Loucy (cell line): ENCODE data around the gene UPK3A.
"Not testable (repeated sequence)": the region's sequence is repeated elsewhere in the genome, so short reads cannot be mapped to it uniquely, and the experiment has no call there.

Experiments used
- H2AFZ ChIP-seq: fragments of 200-600 bp; sonication (generic); 2 replicates; pipeline ENCODE4 v1.6.0; 2016; ENCODE audit warnings: antibody characterized with exemption, mild to moderate bottlenecking, low read length, moderate library complexity
- H3F3A ChIP-seq: fragments of 200-600 bp; 2 replicates; pipeline ENCODE4 v1.6.0; 2016; ENCODE audit warnings: antibody characterized with exemption, low read depth, mild to moderate bottlenecking
- H3K27me3 ChIP-seq: fragments of 200-600 bp; sonication (generic); 2 replicates; pipeline ENCODE4 v1.6.1; 2014; ENCODE audit warnings: low read length, mild to moderate bottlenecking; ENCODE audit not compliant: insufficient read depth, poor library complexity, severe bottlenecking
- H3K36me3 ChIP-seq: fragments of 200-600 bp; sonication (generic); 2 replicates; pipeline ENCODE4 v1.6.1; 2016; ENCODE audit warnings: low read length; ENCODE audit not compliant: insufficient read depth
- H3K4me1 ChIP-seq: fragments of 200-600 bp; sonication (generic); 2 replicates; pipeline ENCODE4 v1.5.1; 2014; ENCODE audit warnings: low read length, mild to moderate bottlenecking; ENCODE audit not compliant: insufficient read depth, poor library complexity, severe bottlenecking
- H3K4me2 ChIP-seq: fragments of 200-600 bp; sonication (generic); 2 replicates; pipeline ENCODE4 v1.6.0; 2014; ENCODE audit warnings: antibody characterized with exemption, low read length, low read depth, mild to moderate bottlenecking; ENCODE audit not compliant: poor library complexity, severe bottlenecking
- H3K4me3 ChIP-seq: fragments of 200-600 bp; sonication (generic); 2 replicates; pipeline ENCODE4 v1.5.1; 2014; ENCODE audit warnings: low read length, mild to moderate bottlenecking, mixed read lengths; ENCODE audit not compliant: poor library complexity, severe bottlenecking
- H3K79me2 ChIP-seq: fragments of 200-600 bp; sonication (generic); 2 replicates; pipeline ENCODE4 v1.6.1; 2014; ENCODE audit warnings: low read length; ENCODE audit not compliant: insufficient read depth
- H3K9ac ChIP-seq: fragments of 200-600 bp; sonication (generic); 2 replicates; pipeline ENCODE4 v1.6.0; 2014; ENCODE audit warnings: mild to moderate bottlenecking, low read depth, low read length, moderate library complexity; ENCODE audit not compliant: poor library complexity, severe bottlenecking
- H3K9me2 ChIP-seq: fragments of 200-600 bp; sonication (generic); replicated peaks from 2 replicates; pipeline ENCODE4 v1.6.1; 2016; ENCODE audit warnings: low read depth, low read length, mixed read lengths
- H3K9me3 ChIP-seq: fragments of 200-600 bp; sonication (generic); 2 replicates; pipeline ENCODE4 v1.6.1; 2014; ENCODE audit warnings: mild to moderate bottlenecking, antibody characterized with exemption, low read length, low read depth; ENCODE audit not compliant: insufficient read depth
- H4K20me1 ChIP-seq: fragments of 200-600 bp; sonication (generic); 2 replicates; pipeline ENCODE4 v1.6.0; 2014; ENCODE audit warnings: antibody characterized with exemption, low read length, mild to moderate bottlenecking; ENCODE audit not compliant: insufficient read depth, poor library complexity, severe bottlenecking
- EZH2phosphoT487 ChIP-seq: fragments of 200-600 bp; IDR thresholded peaks from 2 replicates; pipeline ENCODE4 v1.6.1; 2018; ENCODE audit warnings: antibody characterized with exemption, mild to moderate bottlenecking, moderate library complexity, borderline replicate concordance
- TF ChIP-seq, protein P1 (sequence below): fragments of 200-600 bp; sonication (generic); conservative IDR thresholded peaks from 2 replicates; pipeline ENCODE4 v1.5.1; 2014; ENCODE audit warnings: mild to moderate bottlenecking, antibody characterized with exemption, low read length

UPK3A gene

DNA sequence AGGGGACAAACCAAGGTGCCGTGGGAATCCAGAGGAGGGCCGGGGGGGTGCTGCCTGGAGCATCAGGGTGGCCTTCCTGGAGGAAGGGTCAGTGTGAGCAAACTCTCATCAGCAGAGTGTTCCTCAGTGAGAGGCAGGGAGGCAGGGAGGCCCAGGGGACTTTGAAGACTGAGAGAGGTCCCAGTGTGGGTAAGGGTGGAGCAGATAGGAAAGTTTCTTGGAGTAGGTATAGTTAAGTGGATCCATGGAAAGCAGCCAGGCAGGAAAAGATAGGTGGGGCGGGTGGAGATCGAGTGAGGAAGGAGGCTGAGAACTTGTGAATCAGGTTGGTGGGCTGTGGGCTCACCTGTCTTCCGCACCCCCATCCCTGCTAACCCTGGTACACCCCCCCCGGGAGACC, 9.3 kb downstream of the UPK3A start:
- no peaks in the 10 kb centered on the region for H3K27me3 ChIP-seq
- no peak overlapping the region for H3K4me3 ChIP-seq
- TF ChIP-seq EZH2phosphoT487 = no peak
- TF ChIP-seq, protein P1, sequence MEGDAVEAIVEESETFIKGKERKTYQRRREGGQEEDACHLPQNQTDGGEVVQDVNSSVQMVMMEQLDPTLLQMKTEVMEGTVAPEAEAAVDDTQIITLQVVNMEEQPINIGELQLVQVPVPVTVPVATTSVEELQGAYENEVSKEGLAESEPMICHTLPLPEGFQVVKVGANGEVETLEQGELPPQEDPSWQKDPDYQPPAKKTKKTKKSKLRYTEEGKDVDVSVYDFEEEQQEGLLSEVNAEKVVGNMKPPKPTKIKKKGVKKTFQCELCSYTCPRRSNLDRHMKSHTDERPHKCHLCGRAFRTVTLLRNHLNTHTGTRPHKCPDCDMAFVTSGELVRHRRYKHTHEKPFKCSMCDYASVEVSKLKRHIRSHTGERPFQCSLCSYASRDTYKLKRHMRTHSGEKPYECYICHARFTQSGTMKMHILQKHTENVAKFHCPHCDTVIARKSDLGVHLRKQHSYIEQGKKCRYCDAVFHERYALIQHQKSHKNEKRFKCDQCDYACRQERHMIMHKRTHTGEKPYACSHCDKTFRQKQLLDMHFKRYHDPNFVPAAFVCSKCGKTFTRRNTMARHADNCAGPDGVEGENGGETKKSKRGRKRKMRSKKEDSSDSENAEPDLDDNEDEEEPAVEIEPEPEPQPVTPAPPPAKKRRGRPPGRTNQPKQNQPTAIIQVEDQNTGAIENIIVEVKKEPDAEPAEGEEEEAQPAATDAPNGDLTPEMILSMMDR = no peak
- H3F3A ChIP-seq = no peaks in the 10 kb centered on the region
- peaks cover 3% of the 10 kb centered on the region for H3K4me1 ChIP-seq
- H3K9me2 ChIP-seq = no peaks in the 10 kb centered on the region
- no peak overlapping the region for H2AFZ ChIP-seq
- no peaks in the 10 kb centered on the region for H4K20me1 ChIP-seq
- H3K79me2 ChIP-seq = no peaks in the 10 kb centered on the region
- H3K4me2 ChIP-seq = no peak overlapping the region
- H3K9me3 ChIP-seq = no peaks in the 10 kb centered on the region
- H3K9ac ChIP-seq = no peak overlapping the region
- no peaks in the 10 kb centered on the region for H3K36me3 ChIP-seq

- not testable (repeated sequence) for H3K9me2 ChIP-seq, H3K27me3 ChIP-seq, H3K36me3 ChIP-seq, H3K4me2 ChIP-seq, H3K9ac ChIP-seq, H3F3A ChIP-seq, H2AFZ ChIP-seq, H4K20me1 ChIP-seq, H3K4me1 ChIP-seq, H3K9me3 ChIP-seq, H3K4me3 ChIP-seq, H3K79me2 ChIP-seq
Measured at GRCh38 chr22:45295004-45295403, 10.3 kb downstream of the UPK3A start.

GRCh38 chr22:45295492-45295891, 10.7 kb downstream of the UPK3A start:
- Histone ChIP-seq H3K9me3 (no peaks in the 10 kb centered on the region), H3K4me2 (no peak overlapping the region), H3K9ac (no peak overlapping the region), H4K20me1 (no peaks in the 10 kb centered on the region), H3K4me3 (no peak overlapping the region), H3K27me3 (no peaks in the 10 kb centered on the region), H3K36me3 (no peaks in the 10 kb centered on the region), H3K9me2 (no peaks in the 10 kb centered on the region), H3F3A (no peaks in the 10 kb centered on the region), H3K4me1 (peaks cover 3% of the 10 kb centered on the region), H2AFZ (no peak overlapping the region), H3K79me2 (no peaks in the 10 kb centered on the region)
- TF ChIP-seq, protein P1 = no peak
- no peak for TF ChIP-seq EZH2phosphoT487

DNA sequence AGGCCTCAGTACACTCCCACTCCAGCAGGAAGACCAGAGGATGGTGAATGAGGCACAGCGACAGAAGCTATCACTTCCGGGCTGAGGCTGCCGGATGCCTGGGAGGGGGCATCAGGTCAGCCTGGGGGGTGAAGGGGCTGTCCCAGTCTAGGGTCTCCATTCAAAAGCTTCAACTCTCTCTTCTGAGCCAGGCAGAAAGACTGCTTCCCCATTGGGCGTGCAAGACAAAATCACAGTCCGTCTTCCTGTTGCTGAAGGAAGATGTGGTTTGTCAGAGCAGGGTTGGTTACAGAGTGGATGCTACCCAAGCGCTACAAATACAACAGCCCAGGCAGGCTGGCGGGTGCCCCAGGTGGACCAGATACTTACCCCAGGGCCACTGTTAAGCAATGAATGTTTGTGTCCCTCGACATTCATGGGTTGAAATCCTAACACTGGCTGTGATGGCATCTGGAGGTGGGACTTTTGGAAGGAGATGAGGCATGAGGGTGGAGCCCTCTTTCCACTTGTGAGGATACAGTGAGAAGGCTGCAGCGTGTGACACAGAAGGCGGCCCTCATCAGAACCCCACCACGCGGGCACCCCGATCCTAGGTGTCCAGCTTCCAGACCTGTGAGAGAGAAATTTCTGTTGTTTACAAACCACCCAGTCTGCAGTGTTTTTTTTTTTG, 12.0 kb downstream of the UPK3A start:
- no peak overlapping the region for H3K9ac ChIP-seq
- no peak for TF ChIP-seq EZH2phosphoT487
- TF ChIP-seq, protein P1 = no peak
- no peaks in the 10 kb centered on the region for H3F3A ChIP-seq
- H3K36me3 ChIP-seq = no peaks in the 10 kb centered on the region
- no peaks in the 10 kb centered on the region for H3K9me3 ChIP-seq
- H4K20me1 ChIP-seq = no peaks in the 10 kb centered on the region
- H3K79me2 ChIP-seq = no peaks in the 10 kb centered on the region
- H3K9me2 ChIP-seq = no peaks in the 10 kb centered on the region
- no peaks in the 10 kb centered on the region for H3K27me3 ChIP-seq
- no peak overlapping the region for H3K4me3 ChIP-seq
- no peak overlapping the region for H2AFZ ChIP-seq
- peaks cover 3% of the 10 kb centered on the region for H3K4me1 ChIP-seq
- H3K4me2 ChIP-seq = no peak overlapping the region
